Upper lobe of left lung (tissue), 6 donors: ENCODE results near the gene CUTA. TPM values are rescaled to one million over a fixed set of nuclear protein-coding genes. Genes with fewer than 3 reads are reported as not detected.

Experiments used
- ATAC-seq, 2 donors: fragments of 200-7000 bp; cut with Tn5 transposase; one replicate each; pipeline ENCODE4 v1.9.1; 2022; ENCODE audit warnings: mild to moderate bottlenecking in 2 of 2, moderate library complexity in 2 of 2; ENCODE audit not compliant: low FRiP score in 2 of 2
- DNase-seq, 2 donors: peaks; one replicate each; pipeline ENCODE4 v3.0.0-alpha.2; 2019 to 2020
- H3K27ac ChIP-seq, 4 donors: fragments of 200-600 bp; sonication (generic); one replicate each; pipeline ENCODE4 v1.5.1; 2016 to 2019
- H3K27me3 ChIP-seq, 4 donors: fragments of 200-600 bp; sonication (generic); one replicate each; pipeline ENCODE4 v1.5.1; 2017 to 2019
- H3K36me3 ChIP-seq, 4 donors: fragments of 200-600 bp; sonication (generic); one replicate each; pipeline ENCODE4 v1.5.1; 2016 to 2019
- H3K4me1 ChIP-seq, 4 donors: fragments of 200-600 bp; sonication (generic); one replicate each; pipeline ENCODE4 v1.5.1; 2018 to 2019
- H3K4me3 ChIP-seq, 4 donors: fragments of 200-600 bp; sonication (generic); one replicate each; pipeline ENCODE4 v1.5.1; 2017 to 2019; ENCODE audit warnings: mild to moderate bottlenecking in 2 of 4, moderate library complexity in 1 of 4
- H3K9me3 ChIP-seq, 4 donors: fragments of 200-600 bp; sonication (generic); one replicate each; pipeline ENCODE4 v1.5.1; 2018 to 2019
- CTCF ChIP-seq, 6 experiments: fragments of 450-650 bp in 4 of 6; fragments of 200-600 bp in 2 of 6; sonication (generic) in 2 of 6; IDR thresholded peaks; one replicate each; pipeline ENCODE4 v1.5.1; 2016 to 2019; ENCODE audit warnings: antibody characterized with exemption in 6 of 6
- EP300 ChIP-seq, 4 donors: sonication (generic); formaldehyde crosslinking; IDR thresholded peaks; one replicate each; pipeline ENCODE4 v1.5.1; 2017; ENCODE audit warnings: antibody characterized with exemption in 4 of 4, control low read depth in 2 of 4
- POLR2A ChIP-seq, 4 donors: fragments of 450-650 bp; IDR thresholded peaks; one replicate each; pipeline ENCODE4 v1.5.1; 2016 to 2017; ENCODE audit warnings: antibody characterized with exemption in 4 of 4, mild to moderate bottlenecking in 2 of 4
- POLR2AphosphoS5 ChIP-seq, 2 donors: sonication (generic); formaldehyde crosslinking; IDR thresholded peaks; one replicate each; pipeline ENCODE4 v1.5.1; 2017; ENCODE audit warnings: antibody characterized with exemption in 2 of 2
- WGBS, 2 donors: methylation state at CpG; one replicate each; pipeline ENCODE4 v1.1.5; 2017 to 2018; 5-methylcytosine and 5-hydroxymethylcytosine counted together
- total RNA-seq, 6 donors: library from RNA; depleted of rRNA in 4 of 6; stranded (reverse); fragments of >200 nt in 4 of 6; gene quantifications; one replicate each; pipeline versions ENCODE4 v1.1.0 to v1.2.1, GENCODE V29; 2016 to 2021
- donor health status: DM: no; HTN: no; CAD: no; lungs with moderate emphysema.
- donor health status: DM: no; HTN: yes; CAD: no; lungs with severe emphysema.

CUTA gene
- total RNA-seq, 6 donors from 2014 or later: 53.4 to 171 (median 112) TPM

GRCh38 chr6:33420491-33421343 is 2.8 kb upstream of the CUTA start:
- Histone ChIP-seq H3K36me3 (peaks cover 0 to 7% (median 5%) of the 10 kb centered on the region in 4 donors), H3K27ac (peak overlapping the region in 3 of 4 donors; percentile 48 to 96 (median 67)), H3K9me3 (no peaks in the 10 kb centered on the region), H3K4me1 (peaks cover 34 to 47% (median 40%) of the 10 kb centered on the region in 4 donors), H3K27me3 (no peaks in the 10 kb centered on the region), H3K4me3 (peak overlapping the region in 3 of 4 donors; percentile 24 to 31 (median 31))
- WGBS, 2 donors: 62 to 79% methylated on average over 6 of the region's 6 CpGs
- DNase-seq (no peak), ATAC-seq (no peak)
- TF ChIP-seq POLR2AphosphoS5 (IDR thresholded peaks at IDR 0.05): no peak
- TF ChIP-seq EP300 (IDR thresholded peaks at IDR 0.05): no peak
- TF ChIP-seq CTCF (IDR thresholded peaks at IDR 0.05): no peak
- no peak for TF ChIP-seq POLR2A (IDR thresholded peaks at IDR 0.05)

GRCh38 chr6:33419580-33420490 is 1.9 kb upstream of the CUTA start, which contains the start of gene SYNGAP1:
Gene SYNGAP1, plus strand, starts transcription at chr6:33420065. Its CDS starts 200 bp downstream, at chr6:33420265.
- DNase-seq (peak in 1 of 2 donors; percentile 82), ATAC-seq (peak in 1 of 2 donors; percentile 43)
- peaks cover 30 to 50% (median 41%) of the 10 kb centered on the region in 4 donors for H3K4me1 ChIP-seq
- WGBS, 2 donors: 6 to 9% methylated on average over 12 to 22 of the region's 22 CpGs
- TF ChIP-seq POLR2A (IDR thresholded peaks at IDR 0.05) (no peak), EP300 (IDR thresholded peaks at IDR 0.05) (no peak), CTCF (IDR thresholded peaks at IDR 0.05) (no peak), POLR2AphosphoS5 (IDR thresholded peaks at IDR 0.05) (no peak)
- H3K27me3 ChIP-seq: no peaks in the 10 kb centered on the region
- peak within 1 kb of the TSS in 3 of 4 donors; percentile 24 to 31 (median 31) for H3K4me3 ChIP-seq
- peak within 1 kb of the TSS; percentile 84 to 96 (median 94) for H3K27ac ChIP-seq
- H3K36me3 ChIP-seq: peaks cover 3 to 16% (median 13%) of the 10 kb centered on the region in 4 donors
- H3K9me3 ChIP-seq: no peaks in the 10 kb centered on the region

GRCh38 chr6:33418690-33419291 is 884 bp upstream of the CUTA start:
- ATAC-seq (no peak), DNase-seq (no peak)
- no peak for TF ChIP-seq EP300 (IDR thresholded peaks at IDR 0.05)
- no peak for TF ChIP-seq POLR2A (IDR thresholded peaks at IDR 0.05)
- TF ChIP-seq POLR2AphosphoS5 (IDR thresholded peaks at IDR 0.05): no peak
- no peak for TF ChIP-seq CTCF (IDR thresholded peaks at IDR 0.05)
- Histone ChIP-seq H3K27ac (peak overlapping the region; percentile 84 to 96 (median 94)), H3K27me3 (no peaks in the 10 kb centered on the region), H3K36me3 (peaks cover 6 to 26% (median 19%) of the 10 kb centered on the region in 4 donors), H3K4me1 (peaks cover 25 to 45% (median 36%) of the 10 kb centered on the region in 4 donors), H3K4me3 (peak overlapping the region in 3 of 4 donors; percentile 74 to 76 (median 76)), H3K9me3 (no peaks in the 10 kb centered on the region)
- 47 to 51% methylated on average over 8 of the region's 8 CpGs for WGBS, 2 donors

- 1 to 2% methylated on average over 16 to 22 of the region's 25 CpGs for WGBS, 2 donors
- DNase-seq: peak in 1 of 2 donors; percentile 83
- peaks cover 28 to 48% (median 41%) of the 10 kb centered on the region in 4 donors for H3K4me1 ChIP-seq
- peaks cover 6 to 41% (median 30%) of the 10 kb centered on the region in 4 donors for H3K36me3 ChIP-seq
- TF ChIP-seq POLR2AphosphoS5 (IDR thresholded peaks at IDR 0.05): no peak
- TF ChIP-seq EP300 (IDR thresholded peaks at IDR 0.05): no peak
- no peak for TF ChIP-seq POLR2A (IDR thresholded peaks at IDR 0.05)
- no peak for TF ChIP-seq CTCF (IDR thresholded peaks at IDR 0.05)
- ATAC-seq: peak in 1 of 2 donors; percentile 38
- peak overlapping the region; percentile 56 to 76 (median 75) for H3K4me3 ChIP-seq
- no peaks in the 10 kb centered on the region for H3K27me3 ChIP-seq
- H3K27ac ChIP-seq: peak overlapping the region; percentile 84 to 96 (median 94)
- no peaks in the 10 kb centered on the region for H3K9me3 ChIP-seq
Measured at GRCh38 chr6:33417128-33417902, 592 bp downstream of the CUTA start.
